Activated T-cell treated with anti-CD3 and anti-CD28 coated beads, Interleukin-2, amount 50 U/mL, for 24 hours (primary cell): ENCODE measurements around the gene LRRC56.
A peak's percentile ranks its signal among the peaks of the same experiment; 100 is the strongest.

Experiments
- DNase-seq: peaks from one replicate; pipeline ENCODE4 v3.0.0-alpha.2; 2020
- H3K27ac Mint-ChIP-seq: 2 replicates; pipeline ENCODE4 v1.8.0; 2020; ENCODE audit warnings: mild to moderate bottlenecking, mixed read lengths
- H3K27me3 Mint-ChIP-seq: 2 replicates; pipeline ENCODE4 v1.8.0; 2020; ENCODE audit warnings: mixed read lengths
- H3K36me3 Mint-ChIP-seq: 2 replicates; pipeline ENCODE4 v1.8.0; 2020; ENCODE audit warnings: low read depth, mixed read lengths
- H3K4me1 Mint-ChIP-seq: 2 replicates; pipeline ENCODE4 v1.8.0; 2020; ENCODE audit warnings: low read depth, mixed read lengths
- H3K4me3 Mint-ChIP-seq: 2 replicates; pipeline ENCODE4 v1.8.0; 2020; ENCODE audit warnings: mild to moderate bottlenecking, moderate library complexity, mixed read lengths
- H3K9me3 Mint-ChIP-seq: 2 replicates; pipeline ENCODE4 v1.8.0; 2020; ENCODE audit warnings: mixed read lengths

LRRC56 gene

DNA sequence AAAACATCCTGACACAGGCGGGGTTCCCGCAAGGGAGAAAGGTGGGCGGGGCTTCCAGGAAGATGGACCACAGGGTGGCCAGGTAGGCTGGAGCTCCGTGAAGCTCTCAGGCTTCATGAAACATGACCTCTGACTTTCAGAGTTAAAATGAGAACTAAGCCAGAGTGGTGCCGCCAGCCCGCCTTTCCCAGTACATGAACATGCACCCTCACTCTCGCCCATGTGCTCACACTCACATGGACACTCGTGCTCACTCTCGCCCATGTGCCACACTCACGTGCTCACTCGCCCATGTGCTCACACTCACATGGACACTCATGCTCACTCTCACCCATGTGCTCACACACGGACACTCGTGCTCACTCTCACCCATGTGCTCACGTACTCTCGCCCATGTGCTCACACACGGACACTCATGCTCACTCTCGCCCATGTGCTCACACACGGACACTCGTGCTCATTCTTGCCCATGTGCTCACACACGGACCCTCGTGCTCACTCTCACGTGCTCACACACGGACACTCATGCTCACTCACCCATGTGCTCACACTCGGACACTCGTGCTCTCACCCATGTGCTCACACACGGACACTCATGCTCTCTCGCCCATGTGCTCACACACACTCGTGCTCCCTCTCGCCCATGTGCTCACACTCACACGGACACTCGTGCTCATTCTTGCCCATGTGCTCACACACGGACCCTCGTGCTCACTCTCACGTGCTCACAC lies 40.3 kb upstream of the LRRC56 start:
- no peaks in the 10 kb centered on the region for H3K9me3 Mint-ChIP-seq
- DNase-seq = no peak
- peaks cover 7% of the 10 kb centered on the region for H3K4me1 Mint-ChIP-seq
- no peaks in the 10 kb centered on the region for H3K27me3 Mint-ChIP-seq
- H3K27ac Mint-ChIP-seq = peak overlapping the region; percentile 76
- H3K4me3 Mint-ChIP-seq = no peak overlapping the region
- H3K36me3 Mint-ChIP-seq = peaks cover 93% of the 10 kb centered on the region

DNA sequence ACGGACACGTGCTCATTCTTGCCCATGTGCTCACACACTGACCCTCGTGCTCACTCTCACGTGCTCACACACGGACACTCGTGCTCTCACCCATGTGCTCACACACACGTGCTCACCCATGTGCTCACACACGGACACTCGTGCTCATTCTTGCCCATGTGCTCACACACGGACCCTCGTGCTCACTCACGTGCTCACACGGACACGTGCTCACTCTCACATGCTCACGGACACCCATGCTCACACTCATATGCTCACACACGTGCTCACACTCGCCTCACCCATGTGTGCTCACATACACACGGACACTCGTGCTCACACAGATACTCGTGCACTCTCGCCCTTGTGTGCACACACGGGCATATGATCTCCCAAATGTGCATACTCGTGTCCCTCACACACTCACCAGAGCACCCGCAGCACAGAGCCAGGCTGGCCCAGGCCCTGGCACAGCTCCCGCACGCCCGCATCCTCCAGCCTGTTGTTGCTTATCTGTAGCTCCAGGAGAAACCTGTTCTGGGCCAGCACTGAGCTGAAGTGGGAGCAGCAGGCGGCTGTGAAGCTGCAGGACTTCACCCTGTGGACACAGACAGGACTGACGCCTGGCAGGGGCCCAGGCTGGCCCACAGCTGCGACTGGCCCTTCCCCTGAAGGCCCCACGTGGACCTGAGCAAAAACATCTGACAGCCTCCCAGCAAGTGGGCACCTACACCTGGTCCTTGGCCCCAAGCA lies 39.6 kb upstream of the LRRC56 start:
- no peaks in the 10 kb centered on the region for H3K27me3 Mint-ChIP-seq
- peaks cover 7% of the 10 kb centered on the region for H3K4me1 Mint-ChIP-seq
- no peak for DNase-seq
- peak overlapping the region; percentile 76 for H3K27ac Mint-ChIP-seq
- no peak overlapping the region for H3K4me3 Mint-ChIP-seq
- H3K36me3 Mint-ChIP-seq = peaks cover 89% of the 10 kb centered on the region
- H3K9me3 Mint-ChIP-seq = no peaks in the 10 kb centered on the region

DNA sequence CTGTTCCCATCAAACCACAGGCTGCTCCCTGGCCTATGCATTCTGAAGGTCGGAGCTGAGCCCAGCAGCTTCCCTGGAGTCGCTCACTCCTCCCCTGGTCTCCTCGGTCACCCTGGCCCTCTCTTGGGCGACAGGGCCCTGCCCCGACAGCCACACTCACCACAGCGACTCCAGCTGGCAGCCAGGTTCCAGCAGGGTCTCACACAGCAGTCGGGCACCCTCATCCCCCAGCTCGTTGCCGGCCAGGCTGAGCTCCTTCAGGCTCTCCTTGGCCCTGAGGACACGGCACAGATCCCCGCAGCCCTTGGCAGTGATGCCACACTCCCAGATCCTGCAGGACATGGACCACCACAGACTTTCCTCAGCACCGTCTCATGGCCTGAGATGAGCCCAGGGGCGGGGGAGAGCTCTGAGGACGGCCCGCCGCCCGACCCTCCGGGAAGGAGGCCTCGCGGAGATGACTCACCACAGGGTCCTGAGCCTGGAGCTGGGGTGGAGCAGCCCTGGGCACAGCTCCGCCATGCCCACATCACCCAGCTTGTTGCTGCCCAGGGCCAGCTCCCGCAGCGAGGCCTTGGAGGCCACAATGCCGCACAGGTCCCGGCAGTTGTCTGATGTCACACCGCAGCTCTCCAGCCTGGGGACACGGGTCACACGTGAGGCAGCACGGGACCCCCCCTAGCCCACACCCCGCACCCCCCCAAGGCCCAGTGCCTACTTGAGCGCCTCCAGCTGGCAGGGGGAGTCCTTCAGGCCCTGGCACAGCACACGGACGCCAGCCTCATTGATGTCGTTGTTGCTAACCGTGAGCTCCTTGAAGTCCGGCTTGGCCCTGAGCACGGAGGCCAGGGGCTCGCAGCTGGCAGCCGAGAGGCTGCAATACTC lies 38.8 kb upstream of the LRRC56 start:
- no peak for DNase-seq
- Mint-ChIP-seq H3K4me1 (peaks cover 12% of the 10 kb centered on the region), H3K27ac (peak overlapping the region; percentile 40), H3K4me3 (no peak overlapping the region), H3K27me3 (no peaks in the 10 kb centered on the region), H3K36me3 (peaks cover 84% of the 10 kb centered on the region), H3K9me3 (no peaks in the 10 kb centered on the region)

DNA sequence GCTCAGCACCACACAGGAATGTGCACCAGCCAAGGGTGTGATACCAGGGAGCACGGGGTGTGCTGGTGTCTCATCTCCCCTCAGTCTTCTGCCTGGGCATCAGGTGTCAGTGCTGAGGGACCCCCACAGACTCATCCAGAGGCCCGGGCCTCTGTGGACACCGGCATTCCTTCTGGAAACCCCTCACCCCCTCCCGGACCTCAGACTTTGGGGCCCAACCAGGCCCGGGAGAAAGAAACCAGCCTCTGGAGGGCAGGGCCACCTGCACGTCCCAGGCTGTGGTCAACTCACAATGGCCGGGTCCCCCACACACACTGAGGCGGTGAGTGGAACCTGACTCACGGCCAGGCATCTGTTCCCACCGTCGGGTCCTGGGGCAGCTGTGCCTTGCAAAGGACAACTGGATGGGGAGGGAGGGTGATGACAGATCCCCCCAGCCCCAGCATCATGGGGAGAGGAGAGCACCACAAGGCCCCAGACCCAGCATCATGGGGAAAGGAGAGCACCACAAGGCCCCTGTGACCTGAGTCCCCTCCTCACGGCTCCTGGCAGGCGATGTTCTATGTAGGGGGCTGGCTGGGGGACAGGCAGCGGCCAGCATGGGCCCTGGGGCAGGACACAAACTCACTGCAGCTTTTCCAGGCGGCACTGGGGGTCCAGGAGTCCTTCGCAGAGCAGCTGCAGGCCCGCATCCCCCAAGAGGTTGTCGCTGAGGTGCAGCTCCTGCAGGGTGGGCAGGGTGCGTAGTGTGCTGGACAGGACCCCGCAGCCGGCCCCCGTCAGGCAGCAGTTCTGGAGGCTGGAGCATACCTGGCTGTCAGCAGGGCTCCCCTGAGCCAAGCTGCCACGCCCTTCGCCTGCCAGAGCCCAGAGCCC lies 37.9 kb upstream of the LRRC56 start:
- Mint-ChIP-seq H3K27me3 (no peaks in the 10 kb centered on the region), H3K4me3 (no peak overlapping the region), H3K36me3 (peaks cover 78% of the 10 kb centered on the region), H3K9me3 (no peaks in the 10 kb centered on the region), H3K4me1 (peaks cover 18% of the 10 kb centered on the region), H3K27ac (no peak overlapping the region)
- no peak for DNase-seq

DNA sequence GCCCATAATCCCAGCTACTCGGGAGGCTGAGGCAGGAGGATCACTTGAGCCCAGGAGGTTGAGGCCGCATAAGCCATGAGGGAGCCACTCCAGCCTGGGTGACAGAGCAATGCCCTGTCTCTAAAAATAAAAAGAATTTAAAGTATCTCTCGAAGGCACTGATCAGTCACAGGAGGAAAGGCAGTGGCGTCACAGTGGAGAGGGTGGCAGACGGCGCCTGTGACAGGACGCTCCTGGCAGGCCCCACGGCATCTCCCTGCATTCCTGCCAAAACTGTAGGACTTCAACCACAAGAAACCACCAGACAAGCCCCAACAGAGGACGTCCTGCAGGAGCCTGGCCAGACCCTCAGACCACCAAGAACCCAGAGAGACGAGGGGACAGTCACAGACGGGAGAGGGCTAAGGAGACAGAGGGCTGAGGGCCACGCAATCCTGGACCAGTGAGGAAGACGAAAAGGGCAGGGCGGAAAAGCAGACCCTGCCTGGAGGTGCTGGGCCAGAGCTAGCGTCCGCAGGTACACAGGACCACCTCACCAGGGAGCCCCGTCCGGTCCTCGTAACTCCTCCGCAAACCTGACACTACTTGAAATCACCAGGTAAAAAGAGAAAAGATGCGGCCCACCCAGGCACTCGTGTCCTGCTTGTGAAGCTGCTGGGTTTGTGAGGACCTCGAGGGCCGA lies 36.2 kb upstream of the LRRC56 start:
- Mint-ChIP-seq H3K4me3 (no peak overlapping the region), H3K27ac (peak overlapping the region; percentile 16), H3K9me3 (no peaks in the 10 kb centered on the region), H3K36me3 (peaks cover 79% of the 10 kb centered on the region), H3K27me3 (no peaks in the 10 kb centered on the region), H3K4me1 (peaks cover 31% of the 10 kb centered on the region)
- no peak for DNase-seq

DNA sequence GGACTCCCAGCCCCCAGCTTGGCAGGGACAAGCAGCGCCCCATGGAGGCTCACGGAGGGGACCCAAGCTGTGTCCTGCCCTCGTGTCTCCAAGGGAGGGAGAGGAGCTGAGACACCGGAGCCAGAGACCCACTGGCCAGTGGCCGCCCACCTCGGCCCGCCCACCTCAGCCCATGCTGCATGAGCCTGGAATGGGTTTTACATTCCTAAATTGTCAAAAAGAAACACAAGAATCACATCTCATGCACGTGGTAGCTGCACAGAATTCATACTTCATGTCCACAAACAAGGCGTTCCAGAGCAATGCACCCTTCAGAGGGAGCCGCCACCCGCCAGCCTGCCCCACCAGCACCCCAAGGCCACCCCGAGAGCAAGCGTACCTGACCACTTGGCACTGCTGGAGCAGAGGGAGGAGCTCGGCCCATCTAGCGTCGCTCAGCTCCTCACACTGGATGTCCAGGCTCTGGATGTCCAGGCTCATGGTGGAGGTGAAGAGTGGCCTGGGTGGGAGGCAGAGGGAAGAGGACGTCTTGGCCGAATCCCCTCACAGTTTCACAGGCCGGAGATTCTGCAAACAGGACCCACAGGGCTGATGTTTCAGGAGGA lies 35.5 kb upstream of the LRRC56 start:
- Mint-ChIP-seq H3K27me3 (no peaks in the 10 kb centered on the region), H3K36me3 (peaks cover 78% of the 10 kb centered on the region), H3K27ac (peak overlapping the region; percentile 63), H3K4me3 (no peak overlapping the region), H3K4me1 (peaks cover 31% of the 10 kb centered on the region), H3K9me3 (no peaks in the 10 kb centered on the region)
- DNase-seq = no peak

DNA sequence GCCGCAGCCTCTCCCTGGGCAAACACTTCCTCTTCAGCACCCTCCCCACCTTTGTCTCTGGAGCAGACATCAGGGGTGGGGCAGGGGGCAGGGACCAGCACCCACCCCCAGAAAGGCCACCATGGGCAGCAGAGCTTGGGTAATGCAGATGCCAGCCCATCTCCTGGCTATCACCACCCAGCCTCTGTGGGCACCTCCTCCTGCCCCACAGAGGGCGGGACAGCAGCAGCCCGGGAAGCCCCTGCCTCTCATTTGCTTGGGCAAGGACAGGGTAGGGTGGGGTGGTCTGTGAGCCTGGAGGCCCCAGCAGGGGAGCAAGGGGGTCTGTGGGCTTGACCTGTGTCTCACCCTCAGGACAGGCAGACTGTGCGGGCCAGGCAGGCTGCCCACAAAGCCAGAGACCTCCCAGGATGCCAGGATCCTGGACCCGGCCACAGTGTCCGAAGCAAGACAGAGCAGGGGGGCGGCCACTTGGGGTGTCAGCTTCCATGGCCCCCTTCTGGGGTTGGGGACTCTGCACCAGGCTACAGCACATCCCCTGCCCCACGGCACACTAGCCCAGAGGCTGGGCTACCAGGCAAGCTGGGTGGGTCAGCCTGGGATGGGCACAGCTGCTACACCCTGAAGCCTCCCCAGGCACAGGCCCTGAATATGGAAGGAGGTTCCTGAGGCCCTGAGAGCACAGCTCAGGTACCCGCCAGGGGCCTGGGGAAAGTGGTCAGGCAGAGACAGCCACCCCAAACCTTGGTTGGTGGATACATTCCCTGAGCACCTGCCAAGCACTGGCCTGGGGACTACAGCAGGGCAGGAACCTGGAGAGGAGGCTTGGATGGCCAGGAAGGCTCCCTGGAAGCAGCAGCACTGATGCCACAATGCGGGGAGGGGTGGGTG lies 34.8 kb upstream of the LRRC56 start:
- Mint-ChIP-seq H3K4me3 (peak overlapping the region; percentile 35), H3K4me1 (peaks cover 26% of the 10 kb centered on the region), H3K9me3 (no peaks in the 10 kb centered on the region), H3K27me3 (no peaks in the 10 kb centered on the region), H3K36me3 (peaks cover 70% of the 10 kb centered on the region), H3K27ac (peak overlapping the region; percentile 71)
- DNase-seq = no peak

DNA sequence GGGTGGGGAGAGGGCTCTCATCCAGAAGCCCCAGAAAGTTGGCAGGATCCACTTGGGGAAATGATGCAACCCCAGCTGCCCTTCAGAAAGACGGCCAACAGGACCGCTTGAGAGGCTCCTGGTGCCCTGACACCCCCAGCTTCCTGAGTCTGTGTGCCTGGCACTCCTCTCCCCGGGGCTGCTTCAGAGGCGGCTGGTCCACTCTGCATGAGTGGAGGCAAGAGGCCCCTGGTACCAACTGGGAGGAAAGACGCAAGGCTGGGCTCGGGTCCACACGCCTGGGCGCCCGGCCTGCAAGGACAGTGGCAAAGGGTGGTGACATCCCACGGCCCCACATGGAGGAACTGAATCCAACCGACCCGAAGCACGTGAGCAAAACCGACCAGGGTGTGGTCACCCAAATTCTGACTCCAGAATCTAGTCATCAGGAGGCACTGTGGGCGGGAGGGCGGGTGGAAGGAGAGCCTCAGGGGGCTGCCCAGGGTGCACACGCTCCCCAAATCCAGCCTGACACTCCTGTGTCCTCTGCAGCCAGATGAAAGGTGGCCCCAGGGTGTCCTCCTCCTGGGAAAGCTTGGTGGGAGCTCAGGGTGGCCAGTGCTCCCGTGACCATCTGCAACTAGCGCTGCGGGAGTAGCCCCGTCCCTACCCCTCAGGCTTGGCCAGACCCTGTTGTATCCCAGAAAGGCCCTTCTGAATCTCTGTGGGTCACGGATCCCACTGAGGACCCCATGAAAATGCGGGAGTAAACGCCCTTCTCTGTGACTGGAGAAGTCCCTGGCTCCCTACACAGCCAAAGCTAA lies 33.9 kb upstream of the LRRC56 start:
- H3K4me1 Mint-ChIP-seq = peaks cover 32% of the 10 kb centered on the region
- no peaks in the 10 kb centered on the region for H3K27me3 Mint-ChIP-seq
- H3K4me3 Mint-ChIP-seq = peak overlapping the region; percentile 98
- H3K27ac Mint-ChIP-seq = peak overlapping the region; percentile 86
- no peaks in the 10 kb centered on the region for H3K9me3 Mint-ChIP-seq
- H3K36me3 Mint-ChIP-seq = peaks cover 69% of the 10 kb centered on the region
- DNase-seq = no peak

DNA sequence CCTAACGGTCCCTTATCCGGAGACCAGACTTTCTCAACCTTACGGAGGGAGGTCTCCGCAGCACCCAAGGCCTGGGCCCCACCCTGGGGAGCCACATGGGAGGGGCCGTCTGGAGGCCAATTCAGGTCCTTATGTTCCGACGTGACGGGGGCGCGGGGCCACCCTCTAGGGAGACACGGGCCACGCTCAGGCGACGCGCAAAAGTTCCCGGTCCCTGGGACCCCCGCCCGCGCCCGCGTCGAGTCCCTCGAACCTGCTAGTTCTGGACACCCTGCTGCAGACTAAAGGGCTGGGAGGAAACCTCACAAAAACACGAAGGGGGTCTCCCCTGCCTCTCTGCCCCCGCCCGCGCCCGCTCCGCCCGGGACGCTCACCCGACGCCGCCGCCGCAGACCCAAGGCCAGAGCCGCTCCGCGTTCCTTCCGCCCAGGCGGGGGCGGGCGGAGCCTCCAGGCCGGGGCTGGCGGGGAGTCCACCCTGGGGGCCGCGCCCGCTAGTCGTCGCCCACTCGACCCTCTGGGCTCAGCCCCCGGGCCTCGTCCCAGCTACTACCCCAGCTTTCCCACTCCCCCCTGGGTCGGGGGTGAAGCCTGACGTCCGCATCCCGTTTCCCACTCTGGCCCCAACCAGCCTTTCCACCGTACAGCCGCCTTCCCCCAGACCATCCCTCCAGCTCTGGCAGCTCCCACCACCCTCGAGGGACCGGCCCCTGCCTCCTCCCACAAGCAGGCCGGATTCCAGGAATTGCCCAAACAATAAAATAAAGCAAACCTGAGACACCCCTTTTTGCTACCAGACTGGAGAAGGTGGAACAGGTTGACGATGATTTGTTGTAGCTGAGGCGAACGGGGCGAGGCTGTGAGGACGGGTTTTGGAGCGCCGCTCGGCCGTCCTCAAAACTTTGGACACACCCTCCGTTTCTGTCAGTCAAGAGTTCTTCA lies 33.0 kb upstream of the LRRC56 start:
- no peaks in the 10 kb centered on the region for H3K27me3 Mint-ChIP-seq
- no peak for DNase-seq
- peak overlapping the region; percentile 100 for H3K27ac Mint-ChIP-seq
- peak overlapping the region; percentile 98 for H3K4me3 Mint-ChIP-seq
- peaks cover 35% of the 10 kb centered on the region for H3K4me1 Mint-ChIP-seq
- no peaks in the 10 kb centered on the region for H3K9me3 Mint-ChIP-seq
- peaks cover 69% of the 10 kb centered on the region for H3K36me3 Mint-ChIP-seq

DNA sequence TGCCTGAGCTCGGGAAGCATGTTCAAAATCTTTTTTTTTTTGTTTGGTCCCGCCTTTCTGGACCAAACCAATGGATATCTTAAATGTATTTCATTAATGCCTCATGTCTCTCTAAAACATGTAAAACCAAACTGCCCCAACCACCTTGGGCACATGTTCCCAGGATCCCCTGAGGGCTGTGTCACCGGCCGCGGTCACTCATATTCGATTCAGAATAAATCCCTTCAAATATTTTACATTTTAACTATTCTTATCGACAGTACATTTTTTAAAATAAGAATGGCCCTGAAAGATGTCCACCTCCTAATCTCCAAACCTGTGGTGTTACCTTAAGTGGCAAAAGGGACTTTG lies 32.4 kb upstream of the LRRC56 start:
- Mint-ChIP-seq H3K4me3 (peak overlapping the region; percentile 98), H3K36me3 (peaks cover 67% of the 10 kb centered on the region), H3K4me1 (peaks cover 35% of the 10 kb centered on the region), H3K9me3 (no peaks in the 10 kb centered on the region), H3K27ac (peak overlapping the region; percentile 100), H3K27me3 (no peaks in the 10 kb centered on the region)
- DNase-seq = no peak
